Measurements from ENCODE around the gene FAM111B. TPM values are rescaled to one million over a fixed set of nuclear protein-coding genes. Genes with fewer than 3 reads are reported as not detected.

The FAM111B gene
- polyA plus RNA-seq, 1 of the 3 experiments (the other 2 are of a cell fraction) = 0.94 TPM

GRCh38 chr11:59151761-59152160, 44.7 kb downstream of the FAM111B start (continued):
- no peak for TF ChIP-seq MEF2A (IDR thresholded peaks at IDR 0.05; ENCODE audit: borderline replicate concordance, low read depth)
- TF ChIP-seq, protein P1, sequence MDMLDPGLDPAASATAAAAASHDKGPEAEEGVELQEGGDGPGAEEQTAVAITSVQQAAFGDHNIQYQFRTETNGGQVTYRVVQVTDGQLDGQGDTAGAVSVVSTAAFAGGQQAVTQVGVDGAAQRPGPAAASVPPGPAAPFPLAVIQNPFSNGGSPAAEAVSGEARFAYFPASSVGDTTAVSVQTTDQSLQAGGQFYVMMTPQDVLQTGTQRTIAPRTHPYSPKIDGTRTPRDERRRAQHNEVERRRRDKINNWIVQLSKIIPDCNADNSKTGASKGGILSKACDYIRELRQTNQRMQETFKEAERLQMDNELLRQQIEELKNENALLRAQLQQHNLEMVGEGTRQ (IDR thresholded peaks at IDR 0.05; ENCODE audit: borderline replicate concordance, low read depth, low read length) = no peak
- TF ChIP-seq GABPA (IDR thresholded peaks at IDR 0.05; ENCODE audit: low read depth) = no peak
- no peak for TF ChIP-seq REST (IDR thresholded peaks at IDR 0.05; ENCODE audit: low read depth, low read length)
- no peak for TF ChIP-seq MXI1 (IDR thresholded peaks at IDR 0.05; ENCODE audit: low read depth, low read length)
- TF ChIP-seq NFIC (IDR thresholded peaks at IDR 0.05; ENCODE audit: borderline replicate concordance) = no peak
- no peak for TF ChIP-seq CHD2 (IDR thresholded peaks at IDR 0.05; ENCODE audit: low read length, partially characterized antibody)
- TF ChIP-seq FOSL2 (IDR thresholded peaks at IDR 0.05; ENCODE audit: borderline replicate concordance, low read depth) = no peak
- TF ChIP-seq, protein P2, sequence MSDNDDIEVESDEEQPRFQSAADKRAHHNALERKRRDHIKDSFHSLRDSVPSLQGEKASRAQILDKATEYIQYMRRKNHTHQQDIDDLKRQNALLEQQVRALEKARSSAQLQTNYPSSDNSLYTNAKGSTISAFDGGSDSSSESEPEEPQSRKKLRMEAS (IDR thresholded peaks at IDR 0.05; ENCODE audit: low read depth) = no peak

- Histone ChIP-seq H3K27me3 (ENCODE audit: insufficient read depth) (no peaks in the 10 kb centered on the region), H2AFZ (ENCODE audit: low read depth) (no peak overlapping the region), H3K36me3 (replicated peaks in 1 of 2; ENCODE audit: control insufficient read depth in 1 of 2, insufficient read depth in 2 of 2, low read length in 1 of 2) (peaks cover 0 to 4% of the 10 kb centered on the region in 2 experiments), H3K4me3 (ENCODE audit: low read depth in 2 of 2, low read length in 1 of 2) (no peak overlapping the region), H4K20me1 (ENCODE audit: insufficient read depth) (no peaks in the 10 kb centered on the region), H3K9me2 (no peaks in the 10 kb centered on the region), H3K9ac (no peak overlapping the region), H3F3A (replicated peaks; ENCODE audit: insufficient read depth) (no peaks in the 10 kb centered on the region), H3K9me3 (no peaks in the 10 kb centered on the region), H3K4me2 (no peak overlapping the region), H3K79me2 (ENCODE audit: insufficient read depth) (no peaks in the 10 kb centered on the region), H3K4me1 (ENCODE audit: control insufficient read depth in 1 of 2, insufficient read depth in 2 of 2, low read depth in 1 of 2, low read length in 1 of 2) (no peaks in the 10 kb centered on the region), H3K27ac (ENCODE audit: low read depth in 2 of 2, low read length in 1 of 2) (no peak overlapping the region)
- POLR2A ChIA-PET = no interaction called here
- CTCF ChIA-PET = interaction anchor here (1.9 kb wide), 1 partner anchor 16 kb away, joined by 10 read pairs; no protein-coding TSS in a partner anchor
- no peak for DNase-seq
- WGBS (ENCODE audit: low lambda C conversion rate) = 85% methylated on average over 8 of the region's 8 CpGs
- TF ChIP-seq FOXJ3 (CRISPR knock-in tag; IDR thresholded peaks at IDR 0.05) (no peak), SIN3A (IDR thresholded peaks at IDR 0.05; ENCODE audit: borderline replicate concordance, low read depth, low read length) (no peak), TCF12 (IDR thresholded peaks at IDR 0.05) (no peak), RAD21 (IDR thresholded peaks at IDR 0.05; ENCODE audit: low read length) (no peak), NFIC (IDR thresholded peaks at IDR 0.05; ENCODE audit: borderline replicate concordance) (no peak)
- TF ChIP-seq, protein P3, sequence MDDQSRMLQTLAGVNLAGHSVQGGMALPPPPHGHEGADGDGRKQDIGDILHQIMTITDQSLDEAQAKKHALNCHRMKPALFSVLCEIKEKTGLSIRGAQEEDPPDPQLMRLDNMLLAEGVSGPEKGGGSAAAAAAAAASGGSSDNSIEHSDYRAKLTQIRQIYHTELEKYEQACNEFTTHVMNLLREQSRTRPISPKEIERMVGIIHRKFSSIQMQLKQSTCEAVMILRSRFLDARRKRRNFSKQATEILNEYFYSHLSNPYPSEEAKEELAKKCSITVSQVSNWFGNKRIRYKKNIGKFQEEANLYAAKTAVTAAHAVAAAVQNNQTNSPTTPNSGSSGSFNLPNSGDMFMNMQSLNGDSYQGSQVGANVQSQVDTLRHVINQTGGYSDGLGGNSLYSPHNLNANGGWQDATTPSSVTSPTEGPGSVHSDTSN (IDR thresholded peaks at IDR 0.05) = no peak
- TF ChIP-seq, protein P4, sequence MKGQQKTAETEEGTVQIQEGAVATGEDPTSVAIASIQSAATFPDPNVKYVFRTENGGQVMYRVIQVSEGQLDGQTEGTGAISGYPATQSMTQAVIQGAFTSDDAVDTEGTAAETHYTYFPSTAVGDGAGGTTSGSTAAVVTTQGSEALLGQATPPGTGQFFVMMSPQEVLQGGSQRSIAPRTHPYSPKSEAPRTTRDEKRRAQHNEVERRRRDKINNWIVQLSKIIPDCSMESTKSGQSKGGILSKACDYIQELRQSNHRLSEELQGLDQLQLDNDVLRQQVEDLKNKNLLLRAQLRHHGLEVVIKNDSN (IDR thresholded peaks at IDR 0.05; ENCODE audit: borderline replicate concordance, low read depth) = no peak
- TF ChIP-seq, protein P5, sequence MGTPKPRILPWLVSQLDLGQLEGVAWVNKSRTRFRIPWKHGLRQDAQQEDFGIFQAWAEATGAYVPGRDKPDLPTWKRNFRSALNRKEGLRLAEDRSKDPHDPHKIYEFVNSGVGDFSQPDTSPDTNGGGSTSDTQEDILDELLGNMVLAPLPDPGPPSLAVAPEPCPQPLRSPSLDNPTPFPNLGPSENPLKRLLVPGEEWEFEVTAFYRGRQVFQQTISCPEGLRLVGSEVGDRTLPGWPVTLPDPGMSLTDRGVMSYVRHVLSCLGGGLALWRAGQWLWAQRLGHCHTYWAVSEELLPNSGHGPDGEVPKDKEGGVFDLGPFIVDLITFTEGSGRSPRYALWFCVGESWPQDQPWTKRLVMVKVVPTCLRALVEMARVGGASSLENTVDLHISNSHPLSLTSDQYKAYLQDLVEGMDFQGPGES (IDR thresholded peaks at IDR 0.05; ENCODE audit: low read depth, low read length) = no peak
- TF ChIP-seq, protein P1 (IDR thresholded peaks at IDR 0.05; ENCODE audit: borderline replicate concordance, low read depth, low read length) = no peak
Measured at GRCh38 chr11:59152312-59152951, 45.4 kb downstream of the FAM111B start.
